GM23338 (cell line): ENCODE measurements around the gene CXCL9. TPM values are rescaled to one million over a fixed set of nuclear protein-coding genes. Genes with fewer than 3 reads are reported as not detected.
A peak's percentile ranks its signal among the peaks of the same experiment; 100 is the strongest.
"Not testable (repeated sequence)": the region's sequence is repeated elsewhere in the genome, so short reads cannot be mapped to it uniquely, and the experiment has no call there.

Experiments used
- ATAC-seq: fragments of 200-7000 bp; cut with Tn5 transposase; 3 replicates; pipeline ENCODE4 v1.9.1; 2020
- DNase-seq: peaks from one replicate; pipeline ENCODE4 v3.0.0-alpha.2; 2015; ENCODE audit warnings: low spot score
- H2AFZ ChIP-seq: fragments of 200-600 bp; sonication (generic); 2 replicates; pipeline ENCODE4 v1.8.0; 2016; ENCODE audit warnings: antibody characterized with exemption, mild to moderate bottlenecking, moderate library complexity
- H3F3A ChIP-seq: fragments of 200-600 bp; sonication (generic); replicated peaks from 2 replicates; pipeline ENCODE4 v1.8.0; 2017; ENCODE audit warnings: antibody characterized with exemption, mixed run types, low read depth
- H3K27ac ChIP-seq: fragments of 200-600 bp; sonication (generic); 2 replicates; pipeline ENCODE4 v1.6.1; 2016; ENCODE audit warnings: low read depth
- H3K27me3 ChIP-seq: fragments of 200-600 bp; sonication (generic); 2 replicates; pipeline ENCODE4 v1.8.0; 2016; ENCODE audit warnings: mild to moderate bottlenecking, mixed run types, moderate library complexity; ENCODE audit not compliant: insufficient read depth
- H3K36me3 ChIP-seq: fragments of 200-600 bp; sonication (generic); 2 replicates; pipeline ENCODE4 v1.8.0; 2016; ENCODE audit warnings: mild to moderate bottlenecking; ENCODE audit not compliant: insufficient read depth
- H3K4me1 ChIP-seq: fragments of 200-600 bp; sonication (generic); 2 replicates; pipeline ENCODE4 v1.8.0; 2016; ENCODE audit warnings: mild to moderate bottlenecking, moderate library complexity; ENCODE audit not compliant: insufficient read depth
- H3K4me2 ChIP-seq: fragments of 200-600 bp; sonication (generic); 2 replicates; pipeline ENCODE4 v1.7.1; 2017; ENCODE audit warnings: mixed run types
- H3K4me3 ChIP-seq: fragments of 200-600 bp; sonication (generic); 2 replicates; pipeline ENCODE4 v1.6.1; 2016; ENCODE audit warnings: mixed run types
- H3K79me2 ChIP-seq: fragments of 200-600 bp; sonication (generic); replicated peaks from 2 replicates; pipeline ENCODE4 v1.8.0; 2017; ENCODE audit warnings: mild to moderate bottlenecking; ENCODE audit not compliant: insufficient read depth
- H3K9me2 ChIP-seq: fragments of 200-600 bp; sonication (generic); 2 replicates; pipeline ENCODE4 v1.8.0; 2017; ENCODE audit not compliant: insufficient read depth
- H4K20me1 ChIP-seq: fragments of 200-600 bp; sonication (generic); replicated peaks from 2 replicates; pipeline ENCODE4 v1.8.0; 2017; ENCODE audit warnings: mild to moderate bottlenecking; ENCODE audit not compliant: insufficient read depth
- H3K27ac Mint-ChIP-seq: 2 replicates; pipeline ENCODE4 v1.8.0; 2020; ENCODE audit warnings: inconsistent platforms, mild to moderate bottlenecking, moderate library complexity, mixed read lengths
- H3K27me3 Mint-ChIP-seq: 3 replicates; pipeline ENCODE4 v1.8.0; 2022; ENCODE audit warnings: low read depth, mild to moderate bottlenecking, moderate library complexity, mixed read lengths, inconsistent platforms; ENCODE audit not compliant: insufficient read depth, poor library complexity
- H3K36me3 Mint-ChIP-seq: 3 replicates; pipeline ENCODE4 v1.8.0; 2021; ENCODE audit warnings: low read depth, mild to moderate bottlenecking, inconsistent platforms, moderate library complexity, mixed read lengths
- H3K4me1 Mint-ChIP-seq: 3 replicates; pipeline ENCODE4 v1.8.0; 2020; ENCODE audit warnings: mild to moderate bottlenecking, inconsistent platforms, mixed read lengths
- H3K4me3 Mint-ChIP-seq: 3 replicates; pipeline ENCODE4 v1.8.0; 2021; ENCODE audit warnings: moderate library complexity, mild to moderate bottlenecking, inconsistent platforms, mixed read lengths
- H3K9me3 Mint-ChIP-seq: 3 replicates; pipeline ENCODE4 v1.8.0; 2020; ENCODE audit warnings: moderate library complexity, mild to moderate bottlenecking, inconsistent platforms, mixed read lengths
- polyA plus RNA-seq: library from polyadenylated mRNA; unstranded; fragments of >200 nt; fragmentation: Nextera tagmentation; extraction: Ambion mirVana; gene quantifications from 2 replicates; pipeline ENCODE4 v1.2.1, GENCODE V29; 2016
- total RNA-seq: library from RNA; depleted of rRNA; stranded (reverse); fragments of >200 nt; shearing (Covaris generic); gene quantifications from 2 replicates; pipeline ENCODE4 v1.2.3, GENCODE V29; 2014

Gene CXCL9
- total and polyA plus RNA-seq, 2 experiments from 2014 or later: not detected

GRCh38 chr4:76049860-76050416, 42.6 kb upstream of the CXCL9 start:
- H3K27ac Mint-ChIP-seq, H3K27me3 ChIP-seq, H3K4me3 Mint-ChIP-seq, H3F3A ChIP-seq, ATAC-seq, H4K20me1 ChIP-seq, H3K79me2 ChIP-seq, H3K9me3 Mint-ChIP-seq, H3K27me3 Mint-ChIP-seq, H3K27ac ChIP-seq, H3K4me2 ChIP-seq, DNase-seq, H3K4me1 Mint-ChIP-seq, H3K36me3 ChIP-seq, H3K4me1 ChIP-seq, H3K36me3 Mint-ChIP-seq, H3K9me2 ChIP-seq: not testable (repeated sequence)
- H3K4me3 ChIP-seq: 0 out of 2 replicates have a peak overlapping the region, but pooled peaks have one; percentile 20
- peak overlapping the region; percentile 74; the same call in 1 of the 2 replicates for H2AFZ ChIP-seq

GRCh38 chr4:76044686-76045085, 37.4 kb upstream of the CXCL9 start:
- not testable (repeated sequence) for ATAC-seq, H3K4me1 ChIP-seq, DNase-seq, H3K27me3 Mint-ChIP-seq, H3K27me3 ChIP-seq, H2AFZ ChIP-seq, H3K4me3 ChIP-seq, H3F3A ChIP-seq, H3K4me2 ChIP-seq, H3K36me3 ChIP-seq, H3K36me3 Mint-ChIP-seq, H3K9me2 ChIP-seq, H3K4me3 Mint-ChIP-seq, H4K20me1 ChIP-seq, H3K27ac ChIP-seq, H3K27ac Mint-ChIP-seq, H3K79me2 ChIP-seq, H3K4me1 Mint-ChIP-seq
- H3K9me3 Mint-ChIP-seq: peaks cover 17% of the 10 kb centered on the region

DNA sequence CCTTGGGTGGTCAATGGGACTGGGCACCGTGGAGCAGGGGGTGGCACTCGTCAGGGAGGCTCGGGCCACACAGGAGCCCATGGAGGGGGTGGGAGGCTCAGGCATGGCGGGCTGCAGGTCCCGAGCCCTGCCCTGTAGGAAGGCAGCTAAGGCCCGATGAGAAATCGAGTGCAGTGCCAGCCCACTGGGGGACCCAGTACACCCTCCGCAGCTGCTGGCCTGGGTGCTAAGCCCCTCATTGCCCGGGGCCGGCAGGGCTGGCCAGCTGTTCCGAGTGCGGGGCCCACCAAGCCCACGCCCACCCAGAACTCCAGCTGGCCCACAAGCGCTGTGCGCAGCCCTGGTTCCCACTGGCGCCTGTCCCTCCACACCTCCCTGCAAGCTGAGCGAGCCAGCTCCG, 36.0 kb upstream of the CXCL9 start:
- not testable (repeated sequence) for H3K27me3 ChIP-seq

DNA sequence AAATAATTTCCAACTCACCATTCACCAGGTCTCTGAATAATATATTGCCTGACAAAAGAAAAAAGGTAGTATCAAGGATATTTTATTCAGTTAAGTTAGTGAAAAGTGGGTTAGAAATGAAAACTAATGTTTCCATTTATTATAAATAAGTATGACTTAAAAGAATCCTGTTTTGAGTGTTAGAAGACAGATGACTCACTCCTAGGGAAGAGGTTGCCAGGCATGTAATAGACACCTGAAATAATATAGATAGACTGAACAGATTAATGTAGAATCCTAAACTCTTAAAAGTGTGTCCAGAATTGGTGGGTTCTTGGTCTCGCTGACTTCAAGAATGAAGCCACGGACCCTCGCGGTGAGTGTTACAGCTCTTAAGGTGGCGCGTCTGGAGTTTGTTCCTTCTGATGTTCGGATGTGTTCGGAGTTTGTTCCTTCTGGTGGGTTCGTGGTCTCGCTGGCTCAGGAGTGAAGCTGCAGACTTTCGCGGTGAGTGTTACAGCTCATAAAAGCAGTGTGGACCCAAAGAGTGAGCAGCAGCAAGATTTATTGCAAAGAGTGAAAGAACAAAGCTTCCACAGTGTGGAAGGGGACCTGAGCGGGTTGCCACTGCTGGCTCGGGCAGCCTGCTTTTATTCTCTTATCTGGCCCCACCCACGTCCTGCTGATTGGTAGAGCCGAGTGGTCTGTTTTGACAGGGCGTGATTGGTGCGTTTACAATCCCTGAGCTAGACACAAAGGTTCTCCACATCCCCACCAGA, 35.1 kb upstream of the CXCL9 start:
- not testable (repeated sequence) for H3K27me3 ChIP-seq, H3K4me1 Mint-ChIP-seq, H3K36me3 Mint-ChIP-seq, H3K79me2 ChIP-seq, ATAC-seq, H3K27me3 Mint-ChIP-seq, H3K4me1 ChIP-seq, H3K36me3 ChIP-seq, DNase-seq, H3K4me3 ChIP-seq, H3K4me3 Mint-ChIP-seq, H3F3A ChIP-seq, H2AFZ ChIP-seq, H3K9me2 ChIP-seq, H3K27ac ChIP-seq, H3K27ac Mint-ChIP-seq, H4K20me1 ChIP-seq, H3K4me2 ChIP-seq
- peaks cover 17% of the 10 kb centered on the region for H3K9me3 Mint-ChIP-seq

More for the DNA sequence above, 36.0 kb upstream of the CXCL9 start:
- H3K36me3 ChIP-seq, H3K4me3 Mint-ChIP-seq, H3K4me1 ChIP-seq, H2AFZ ChIP-seq, DNase-seq, H3K79me2 ChIP-seq, H3K36me3 Mint-ChIP-seq, H3K4me3 ChIP-seq, H4K20me1 ChIP-seq, H3K27ac ChIP-seq, H3K27me3 Mint-ChIP-seq, H3K9me2 ChIP-seq, H3F3A ChIP-seq, ATAC-seq, H3K27ac Mint-ChIP-seq, H3K4me2 ChIP-seq, H3K4me1 Mint-ChIP-seq: not testable (repeated sequence)
- H3K9me3 Mint-ChIP-seq: peaks cover 17% of the 10 kb centered on the region
